ENCODE results near the gene RAB9A.

RAB9A gene

DNA sequence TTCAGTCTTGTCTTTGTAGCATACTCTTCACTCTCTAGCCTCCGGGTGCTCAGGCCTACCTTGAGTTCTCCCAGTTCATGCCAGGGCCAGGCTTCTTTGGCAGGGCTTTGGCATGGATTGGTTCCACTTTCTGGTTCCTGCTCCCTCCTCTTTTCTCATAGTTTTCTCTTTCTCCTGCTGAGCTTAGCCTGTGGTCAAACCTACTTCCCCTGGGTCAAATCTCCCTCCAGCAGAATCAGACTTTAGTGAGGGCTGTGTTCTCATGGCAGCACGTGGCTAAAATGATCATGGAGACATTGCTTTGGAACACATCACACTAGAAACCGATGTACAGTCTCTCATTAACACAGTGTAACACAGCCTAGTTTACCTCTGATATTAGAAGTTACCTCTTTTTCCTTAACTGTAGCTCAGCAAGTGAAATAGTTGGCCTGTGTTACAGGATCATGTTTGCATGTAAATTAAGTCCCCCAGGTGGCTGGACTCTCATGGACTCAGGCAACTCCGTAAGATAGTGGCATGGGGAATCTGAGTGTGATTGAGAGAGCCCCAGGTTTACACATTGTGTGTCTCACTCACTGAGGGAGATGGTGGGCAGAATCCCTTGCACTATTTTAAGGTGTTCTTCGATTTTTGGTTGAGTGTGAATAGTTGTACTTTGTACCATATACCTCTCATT is 13.3 kb downstream of the RAB9A start:
- Histone ChIP-seq H3K9ac (no peak overlapping the region), H3K27me3 (ENCODE audit: control insufficient read depth, insufficient read depth, low read length) (no peaks in the 10 kb centered on the region), H3K79me2 (peaks cover 17% of the 10 kb centered on the region), H3K36me3 (ENCODE audit: control insufficient read depth, insufficient read depth, low read length) (no peaks in the 10 kb centered on the region), H3K9me3 (ENCODE audit: control insufficient read depth, low read length) (no peaks in the 10 kb centered on the region), H3K4me1 (peaks cover 5% of the 10 kb centered on the region), H3K4me3 (ENCODE audit: low read depth, low read length) (no peak overlapping the region), H2AFZ (no peak overlapping the region), H3K4me2 (ENCODE audit: low read length) (no peak overlapping the region), H3K27ac (no peak overlapping the region)
- no peak for TF ChIP-seq CTCF (IDR thresholded peaks at IDR 0.05)

DNA sequence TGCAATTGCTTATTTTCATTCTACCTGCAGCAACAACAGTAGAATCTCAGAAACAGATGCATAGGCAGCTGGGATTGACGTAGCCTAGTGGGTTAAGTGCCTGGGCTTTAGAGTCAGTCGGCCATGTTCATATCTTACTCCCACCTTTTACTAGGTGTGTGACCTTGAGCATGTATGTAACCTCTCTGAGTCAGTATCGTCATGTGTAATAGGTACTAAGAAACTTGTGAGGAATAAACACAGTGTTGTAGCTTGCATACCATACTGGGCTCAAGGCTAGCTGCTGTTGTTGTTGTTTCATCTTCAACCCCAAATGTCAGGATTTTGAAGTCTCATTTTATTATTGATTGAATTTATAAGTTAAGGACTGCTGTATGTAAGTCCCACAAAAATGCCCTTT is 14.2 kb downstream of the RAB9A start:
- no peaks in the 10 kb centered on the region for H3K36me3 ChIP-seq (ENCODE audit: control insufficient read depth, insufficient read depth, low read length)
- H3K9me3 ChIP-seq (ENCODE audit: control insufficient read depth, low read length), result no peaks in the 10 kb centered on the region
- H3K4me1 ChIP-seq, result peaks cover 5% of the 10 kb centered on the region
- no peak overlapping the region for H3K9ac ChIP-seq
- TF ChIP-seq CTCF (IDR thresholded peaks at IDR 0.05), result no peak
- H3K27ac ChIP-seq, result no peak overlapping the region
- H3K4me2 ChIP-seq (ENCODE audit: low read length), result no peak overlapping the region
- peaks cover 17% of the 10 kb centered on the region for H3K79me2 ChIP-seq
- H2AFZ ChIP-seq, result no peak overlapping the region
- no peak overlapping the region for H3K4me3 ChIP-seq (ENCODE audit: low read depth, low read length)
- no peaks in the 10 kb centered on the region for H3K27me3 ChIP-seq (ENCODE audit: control insufficient read depth, insufficient read depth, low read length)

DNA sequence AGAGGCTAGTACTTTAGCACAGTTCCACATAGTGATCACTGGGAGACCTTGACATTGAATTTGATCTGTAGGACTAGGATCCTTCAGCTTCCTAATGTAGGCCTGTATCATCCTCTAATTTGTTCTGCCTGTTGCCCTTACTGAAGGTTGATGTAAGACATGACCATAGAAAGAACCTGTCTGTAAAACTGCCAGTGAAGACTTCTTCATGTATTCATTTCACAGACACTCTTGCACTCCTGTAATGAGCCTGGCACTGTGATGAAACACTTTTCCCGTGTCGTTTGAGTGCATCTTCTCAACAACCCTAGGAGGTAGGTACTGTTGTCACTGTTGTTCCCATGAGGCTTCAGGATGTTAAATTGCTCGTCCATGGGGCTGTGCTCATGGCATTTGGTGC is 14.7 kb downstream of the RAB9A start:
- Histone ChIP-seq H3K27ac (no peak overlapping the region), H3K9me3 (ENCODE audit: control insufficient read depth, low read length) (no peaks in the 10 kb centered on the region), H3K79me2 (peaks cover 17% of the 10 kb centered on the region), H3K4me2 (ENCODE audit: low read length) (no peak overlapping the region), H2AFZ (no peak overlapping the region), H3K27me3 (ENCODE audit: control insufficient read depth, insufficient read depth, low read length) (no peaks in the 10 kb centered on the region), H3K36me3 (ENCODE audit: control insufficient read depth, insufficient read depth, low read length) (no peaks in the 10 kb centered on the region), H3K4me1 (peaks cover 5% of the 10 kb centered on the region), H3K9ac (no peak overlapping the region), H3K4me3 (ENCODE audit: low read depth, low read length) (no peak overlapping the region)
- TF ChIP-seq CTCF (IDR thresholded peaks at IDR 0.05), result no peak

DNA sequence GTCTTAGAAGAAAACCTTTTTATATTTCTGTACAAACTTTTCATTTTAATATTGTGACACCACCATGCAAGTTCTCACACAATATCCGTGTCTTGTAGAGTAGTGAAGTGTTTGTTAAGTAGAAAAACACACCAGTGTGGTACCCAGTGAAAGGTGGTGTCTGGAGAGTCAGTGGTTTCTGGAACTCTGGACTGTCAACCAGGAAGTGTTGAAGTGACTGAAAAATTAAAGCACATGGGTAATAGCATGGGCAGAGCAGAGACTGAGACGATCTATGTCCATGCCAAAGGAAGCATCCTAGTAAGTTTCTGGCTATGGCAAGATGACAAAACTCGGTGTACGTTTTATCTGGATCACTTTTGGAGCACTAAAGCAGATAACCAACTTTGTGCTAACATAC is 22.2 kb downstream of the RAB9A start:
- Histone ChIP-seq H3K27me3 (ENCODE audit: control insufficient read depth, insufficient read depth, low read length) (no peaks in the 10 kb centered on the region), H3K79me2 (no peaks in the 10 kb centered on the region), H3K4me2 (ENCODE audit: low read length) (no peak overlapping the region), H3K4me3 (ENCODE audit: low read depth, low read length) (no peak overlapping the region), H2AFZ (no peak overlapping the region), H3K9me3 (ENCODE audit: control insufficient read depth, low read length) (no peaks in the 10 kb centered on the region), H3K27ac (no peak overlapping the region), H3K4me1 (no peaks in the 10 kb centered on the region), H3K9ac (no peak overlapping the region), H3K36me3 (ENCODE audit: control insufficient read depth, insufficient read depth, low read length) (no peaks in the 10 kb centered on the region)
- TF ChIP-seq CTCF (IDR thresholded peaks at IDR 0.05), result no peak

- H3K4me2 ChIP-seq (ENCODE audit: low read length), result no peak overlapping the region
- H3K27me3 ChIP-seq (ENCODE audit: control insufficient read depth, insufficient read depth, low read length), result no peaks in the 10 kb centered on the region
- no peak overlapping the region for H3K9ac ChIP-seq
- H3K79me2 ChIP-seq, result no peaks in the 10 kb centered on the region
- H3K36me3 ChIP-seq (ENCODE audit: control insufficient read depth, insufficient read depth, low read length), result no peaks in the 10 kb centered on the region
- peaks cover 4% of the 10 kb centered on the region for H3K4me1 ChIP-seq
- no peaks in the 10 kb centered on the region for H3K9me3 ChIP-seq (ENCODE audit: control insufficient read depth, low read length)
- no peak for TF ChIP-seq CTCF (IDR thresholded peaks at IDR 0.05)
- no peak overlapping the region for H2AFZ ChIP-seq
- no peak overlapping the region for H3K27ac ChIP-seq
- H3K4me3 ChIP-seq (ENCODE audit: low read depth, low read length), result no peak overlapping the region
Observed at GRCh38 chrX:13716455-13716854, 27.5 kb downstream of the RAB9A start.

Data from parathyroid adenoma (tissue), 2 donors.